Activated CD4-positive, CD25-positive, alpha-beta regulatory T cell treated with anti-CD3 and anti-CD28 coated beads, Interleukin-2, amount 50 U/mL, for 16 hours (primary cell): ENCODE data around the gene ACAT1.
"Not testable (repeated sequence)": the region's sequence is repeated elsewhere in the genome, so short reads cannot be mapped to it uniquely, and the experiment has no call there.

Experiments
- DNase-seq: peaks from one replicate; pipeline ENCODE4 v3.0.0-alpha.2; 2020; ENCODE audit warnings: low read depth, low spot score

Gene ACAT1

GRCh38 chr11:108121274-108122155, at the start of gene ACAT1:
Gene ACAT1 (plus strand): TSS chr11:108121567. CDS start chr11:108121607, 40 bp downstream.
- DNase-seq, result peak; percentile 91

- no peak for DNase-seq
Observed at GRCh38 chr11:108084811-108085210, 36.6 kb upstream of the ACAT1 start.

GRCh38 chr11:108085672-108086071, 35.7 kb upstream of the ACAT1 start:
- no peak for DNase-seq

GRCh38 chr11:108092134-108092533, 29.2 kb upstream of the ACAT1 start:
- DNase-seq, result no peak

- DNase-seq, result no peak
Observed at GRCh38 chr11:108093128-108093904, 28.1 kb upstream of the ACAT1 start.

- no peak for DNase-seq
Observed at GRCh38 chr11:108097179-108097578, 24.2 kb upstream of the ACAT1 start.

GRCh38 chr11:108101090-108101775, 20.1 kb upstream of the ACAT1 start:
- DNase-seq, result no peak

GRCh38 chr11:108111126-108111525, 10.2 kb upstream of the ACAT1 start:
- no peak for DNase-seq

GRCh38 chr11:108112057-108112456, 9.3 kb upstream of the ACAT1 start:
- DNase-seq, result no peak

- DNase-seq, result no peak
Observed at GRCh38 chr11:108115500-108116140, 5.7 kb upstream of the ACAT1 start.

- DNase-seq, result no peak
Observed at GRCh38 chr11:108117746-108118371, 3.5 kb upstream of the ACAT1 start.

- not testable (repeated sequence) for DNase-seq
Observed at GRCh38 chr11:108120936-108121273, 462 bp upstream of the ACAT1 start.

- no peak for DNase-seq
Observed at GRCh38 chr11:108122166-108122628, 830 bp downstream of the ACAT1 start.

GRCh38 chr11:108125096-108125495, 3.7 kb downstream of the ACAT1 start:
- DNase-seq, result no peak

- no peak for DNase-seq
Observed at GRCh38 chr11:108128772-108129171, 7.4 kb downstream of the ACAT1 start.

- DNase-seq, result no peak
Observed at GRCh38 chr11:108131993-108132392, 10.6 kb downstream of the ACAT1 start.

GRCh38 chr11:108132993-108133538, 11.7 kb downstream of the ACAT1 start:
- DNase-seq, result not testable (repeated sequence)

- DNase-seq, result no peak
Observed at GRCh38 chr11:108135845-108136544, 14.6 kb downstream of the ACAT1 start.

- no peak for DNase-seq
Observed at GRCh38 chr11:108137212-108137611, 15.8 kb downstream of the ACAT1 start.

- DNase-seq, result no peak
Observed at GRCh38 chr11:108142304-108142703, 20.9 kb downstream of the ACAT1 start.
